PFSK-1 (cell line): Measurements from ENCODE around the gene MAB21L2.
A peak's percentile ranks its signal among the peaks of the same experiment; 100 is the strongest.

Experiments used
- FOXP2 ChIP-seq: optimal IDR thresholded peaks from 2 replicates; pipeline ENCODE3; 2011; ENCODE audit warnings: borderline replicate concordance, control low read depth, inconsistent platforms; ENCODE audit not compliant: insufficient read depth; ENCODE audit errors: extremely low read length, extremely low read depth
- POLR2AphosphoS5 ChIP-seq: IDR thresholded peaks from 2 replicates; pipeline ENCODE4 v1.6.1; 2012; ENCODE audit warnings: low read depth, mild to moderate bottlenecking, control low read depth, low read length, moderate library complexity
- SIN3A ChIP-seq: IDR thresholded peaks from 2 replicates; pipeline ENCODE4 v1.6.1; 2012; ENCODE audit warnings: mild to moderate bottlenecking, low read length, moderate library complexity, borderline replicate concordance; ENCODE audit not compliant: insufficient read depth
- TAF1 ChIP-seq: IDR thresholded peaks from 2 replicates; pipeline ENCODE4 v1.6.1; 2012; ENCODE audit warnings: low read length, control low read depth, borderline replicate concordance; ENCODE audit not compliant: insufficient read depth
- TF ChIP-seq, protein P1 (sequence below), 2 experiments: IDR thresholded peaks; 2 replicates each; pipeline versions ENCODE4 v1.6.1 to v1.8.0; 2011 to 2012; ENCODE audit warnings: low read depth in 2 of 2, low read length in 2 of 2, control low read depth in 1 of 2, inconsistent platforms in 1 of 2, mild to moderate bottlenecking in 1 of 2, moderate library complexity in 1 of 2; ENCODE audit not compliant: insufficient read depth in 1 of 2

The MAB21L2 gene

DNA sequence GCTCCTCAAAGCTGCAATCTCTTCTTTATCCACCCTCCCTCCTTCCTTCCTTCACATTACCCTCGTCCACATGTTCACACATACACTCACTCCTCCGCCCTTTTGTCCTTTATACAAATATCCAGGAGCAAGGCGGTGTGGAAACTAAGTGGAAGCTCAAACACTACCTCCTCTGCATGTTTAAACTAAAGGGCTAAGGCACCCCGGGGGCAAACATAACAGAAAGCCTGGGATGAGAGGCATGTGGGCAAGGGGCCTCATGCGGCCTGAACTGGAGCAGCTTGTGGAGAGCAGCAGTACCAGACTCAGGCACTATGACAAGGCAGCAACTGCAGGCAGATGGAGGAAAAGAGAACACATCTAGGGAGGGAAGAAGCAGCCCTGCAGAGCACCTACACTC is 9.5 kb downstream of the MAB21L2 start:
- TF ChIP-seq SIN3A (no peak), POLR2AphosphoS5 (no peak), TAF1 (no peak), FOXP2 (no peak)
- TF ChIP-seq, protein P1, sequence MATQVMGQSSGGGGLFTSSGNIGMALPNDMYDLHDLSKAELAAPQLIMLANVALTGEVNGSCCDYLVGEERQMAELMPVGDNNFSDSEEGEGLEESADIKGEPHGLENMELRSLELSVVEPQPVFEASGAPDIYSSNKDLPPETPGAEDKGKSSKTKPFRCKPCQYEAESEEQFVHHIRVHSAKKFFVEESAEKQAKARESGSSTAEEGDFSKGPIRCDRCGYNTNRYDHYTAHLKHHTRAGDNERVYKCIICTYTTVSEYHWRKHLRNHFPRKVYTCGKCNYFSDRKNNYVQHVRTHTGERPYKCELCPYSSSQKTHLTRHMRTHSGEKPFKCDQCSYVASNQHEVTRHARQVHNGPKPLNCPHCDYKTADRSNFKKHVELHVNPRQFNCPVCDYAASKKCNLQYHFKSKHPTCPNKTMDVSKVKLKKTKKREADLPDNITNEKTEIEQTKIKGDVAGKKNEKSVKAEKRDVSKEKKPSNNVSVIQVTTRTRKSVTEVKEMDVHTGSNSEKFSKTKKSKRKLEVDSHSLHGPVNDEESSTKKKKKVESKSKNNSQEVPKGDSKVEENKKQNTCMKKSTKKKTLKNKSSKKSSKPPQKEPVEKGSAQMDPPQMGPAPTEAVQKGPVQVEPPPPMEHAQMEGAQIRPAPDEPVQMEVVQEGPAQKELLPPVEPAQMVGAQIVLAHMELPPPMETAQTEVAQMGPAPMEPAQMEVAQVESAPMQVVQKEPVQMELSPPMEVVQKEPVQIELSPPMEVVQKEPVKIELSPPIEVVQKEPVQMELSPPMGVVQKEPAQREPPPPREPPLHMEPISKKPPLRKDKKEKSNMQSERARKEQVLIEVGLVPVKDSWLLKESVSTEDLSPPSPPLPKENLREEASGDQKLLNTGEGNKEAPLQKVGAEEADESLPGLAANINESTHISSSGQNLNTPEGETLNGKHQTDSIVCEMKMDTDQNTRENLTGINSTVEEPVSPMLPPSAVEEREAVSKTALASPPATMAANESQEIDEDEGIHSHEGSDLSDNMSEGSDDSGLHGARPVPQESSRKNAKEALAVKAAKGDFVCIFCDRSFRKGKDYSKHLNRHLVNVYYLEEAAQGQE (IDR thresholded peaks at IDR 0.05; ENCODE audit: insufficient read depth in 1 of 2, low read depth in 2 of 2, low read length in 2 of 2) = no peak

DNA sequence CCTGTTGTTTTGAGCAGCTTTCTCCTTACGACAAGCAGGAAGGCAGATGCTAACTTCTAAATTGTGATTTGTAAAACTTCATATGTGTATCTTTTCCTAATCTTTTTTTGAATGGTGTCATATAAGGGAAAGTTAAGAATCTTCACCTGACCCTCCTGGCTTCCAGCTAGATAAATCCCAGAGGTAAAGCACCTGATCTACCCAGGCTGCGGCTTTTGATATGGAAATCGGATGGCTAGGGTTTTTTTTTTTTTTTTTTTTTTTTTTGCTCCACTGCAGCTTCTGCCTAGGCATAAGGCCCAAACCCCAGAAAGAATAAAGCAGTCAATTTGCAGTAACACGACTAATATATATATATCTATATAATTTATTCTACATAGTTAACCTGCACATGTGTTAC is 10.0 kb downstream of the MAB21L2 start:
- TF ChIP-seq TAF1 (no peak), POLR2AphosphoS5 (no peak), SIN3A (no peak), FOXP2 (no peak)
- TF ChIP-seq, protein P1 (IDR thresholded peaks at IDR 0.05; ENCODE audit: insufficient read depth in 1 of 2, low read depth in 2 of 2, low read length in 2 of 2) = no peak

DNA sequence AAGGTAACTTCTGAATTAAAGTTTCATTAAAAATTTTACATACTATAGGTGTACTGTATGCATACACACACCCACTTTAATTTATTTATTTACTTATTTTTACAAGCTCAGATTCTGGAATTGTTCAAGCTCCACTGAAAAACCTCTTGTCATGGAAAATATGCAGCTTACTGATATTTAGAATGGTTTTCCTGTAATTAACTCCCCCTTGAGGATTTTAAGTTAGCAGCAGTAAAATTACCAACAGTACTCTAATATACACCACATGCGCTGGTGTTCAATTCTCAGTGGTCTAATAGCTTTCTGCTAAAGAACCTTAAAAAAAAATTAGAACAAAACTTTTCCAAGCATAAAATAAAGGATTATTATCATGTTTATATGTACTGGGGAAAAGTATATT is 12.0 kb downstream of the MAB21L2 start:
- TF ChIP-seq TAF1 (no peak), POLR2AphosphoS5 (no peak), FOXP2 (no peak), SIN3A (no peak)
- TF ChIP-seq, protein P1 (IDR thresholded peaks at IDR 0.05; ENCODE audit: insufficient read depth in 1 of 2, low read depth in 2 of 2, low read length in 2 of 2) = no peak

DNA sequence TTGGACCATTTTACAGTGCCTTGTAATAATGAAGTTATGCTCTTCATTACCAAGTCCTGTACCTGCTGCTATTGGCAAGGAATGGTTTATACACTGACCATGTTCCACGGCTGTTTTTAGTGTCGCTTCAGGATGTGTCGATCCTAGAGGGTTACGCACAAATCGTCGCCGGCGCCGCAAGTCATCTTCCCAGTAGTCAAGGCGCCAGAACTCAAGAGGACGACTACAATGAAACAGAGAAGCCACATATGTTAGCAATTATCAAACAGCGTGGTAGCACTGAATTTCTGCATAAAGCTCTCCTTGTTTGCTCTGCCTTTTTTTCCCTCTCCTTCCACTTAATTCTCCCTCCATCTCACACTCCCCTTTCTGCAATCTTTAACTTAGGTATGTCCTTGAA is 17.0 kb downstream of the MAB21L2 start:
- TF ChIP-seq TAF1 = peak; percentile 43; the same call in 1 of the 2 replicates
- TF ChIP-seq FOXP2 = no peak

DNA sequence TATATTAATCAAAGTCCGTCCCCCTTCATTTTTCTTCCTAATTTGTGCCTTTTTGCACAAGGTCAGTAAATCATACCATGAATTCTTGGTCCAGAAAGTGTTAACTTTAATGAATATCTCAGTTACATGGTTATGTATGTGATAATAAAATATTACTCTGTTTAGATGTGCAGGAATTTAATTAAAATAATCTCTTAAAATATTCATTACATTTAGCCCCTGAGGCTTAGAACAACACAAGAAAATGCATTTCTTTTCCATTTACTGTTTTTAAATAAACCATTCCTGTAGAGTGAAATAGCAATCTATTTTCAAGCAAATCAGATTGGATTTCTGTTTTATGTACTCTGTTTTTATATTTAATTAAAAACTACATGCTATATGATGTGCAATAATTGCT is 17.6 kb downstream of the MAB21L2 start:
- no peak for TF ChIP-seq FOXP2
- no peak for TF ChIP-seq TAF1

DNA sequence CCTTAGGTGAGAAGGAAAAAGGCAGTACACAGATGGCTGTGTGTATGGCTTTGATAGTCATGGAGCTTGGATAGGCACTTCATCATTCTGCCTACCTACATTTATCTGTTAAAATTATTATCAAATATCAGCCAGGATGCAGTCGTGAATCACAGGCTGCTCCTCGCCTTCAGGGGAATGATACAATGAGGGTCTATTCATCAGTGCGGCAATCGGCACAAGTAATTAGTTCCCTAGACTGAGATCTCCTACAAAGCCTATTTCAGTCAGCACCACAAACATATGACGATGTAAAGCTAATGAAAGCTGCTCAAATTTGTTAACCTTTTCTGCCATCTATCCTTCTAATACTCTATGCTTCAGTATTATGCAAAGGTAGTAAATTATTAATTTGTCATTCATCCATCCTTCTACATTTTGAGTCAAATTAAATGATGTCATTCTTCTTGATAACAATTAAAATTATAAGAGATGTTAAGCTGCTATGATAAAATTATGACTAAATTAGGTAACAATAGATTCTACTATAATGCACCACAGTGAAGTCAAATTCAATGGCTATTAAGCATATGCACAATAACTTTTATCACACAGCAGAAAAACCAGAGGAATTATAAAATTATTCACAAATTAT is 19.0 kb downstream of the MAB21L2 start:
- TF ChIP-seq TAF1 (no peak), FOXP2 (no peak), POLR2AphosphoS5 (no peak), SIN3A (no peak)
- TF ChIP-seq, protein P1 (IDR thresholded peaks at IDR 0.05; ENCODE audit: insufficient read depth in 1 of 2, low read depth in 2 of 2, low read length in 2 of 2) = no peak
